GM19452 (cell line): ENCODE results near the gene DNAH3.
A peak's percentile ranks its signal among the peaks of the same experiment; 100 is the strongest.
"Not testable (repeated sequence)": the region's sequence is repeated elsewhere in the genome, so short reads cannot be mapped to it uniquely, and the experiment has no call there.

Experiments
- ATAC-seq: cut with Tn5 transposase; IDR thresholded peaks from one replicate; pipeline ENCODE4 v1.9.1; 2021; ENCODE audit not compliant: unreplicated experiment

The DNAH3 gene

DNA sequence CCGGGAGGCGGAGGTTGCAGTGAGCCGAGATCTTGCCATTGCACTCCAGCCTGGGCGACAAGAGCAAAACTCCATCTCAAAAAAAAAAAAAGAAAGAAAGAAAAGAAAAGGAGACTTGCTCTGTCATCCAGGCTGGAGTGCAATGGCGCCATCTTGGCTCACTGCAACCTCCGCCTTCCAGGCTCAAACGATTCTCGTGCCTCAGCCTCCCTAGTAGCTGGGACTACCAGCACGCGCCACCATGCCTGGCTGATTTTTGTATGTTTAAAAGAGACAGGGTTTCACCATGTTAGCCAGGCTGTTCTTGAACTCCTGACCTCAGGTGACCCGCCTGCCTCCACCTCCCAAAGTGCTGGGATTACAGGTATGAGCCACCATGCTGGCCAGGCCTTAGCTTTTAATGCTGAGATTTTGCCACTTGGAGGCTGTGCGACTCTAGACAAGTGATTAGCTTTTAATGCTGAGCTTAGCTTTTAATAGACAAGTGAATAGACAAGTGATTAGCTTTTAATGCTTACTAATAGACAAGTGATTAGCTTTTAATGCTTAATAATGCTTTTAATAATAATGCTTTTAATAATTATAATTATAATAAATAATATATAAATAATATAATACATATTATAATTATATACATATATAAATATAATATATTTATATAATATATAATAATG, 17.4 kb upstream of the DNAH3 start:
- ATAC-seq, result no peak

GRCh38 chr16:21167360-21167759, 16.7 kb upstream of the DNAH3 start:
- no peak for ATAC-seq

GRCh38 chr16:21166561-21166961, 15.9 kb upstream of the DNAH3 start:
- ATAC-seq, result no peak

DNA sequence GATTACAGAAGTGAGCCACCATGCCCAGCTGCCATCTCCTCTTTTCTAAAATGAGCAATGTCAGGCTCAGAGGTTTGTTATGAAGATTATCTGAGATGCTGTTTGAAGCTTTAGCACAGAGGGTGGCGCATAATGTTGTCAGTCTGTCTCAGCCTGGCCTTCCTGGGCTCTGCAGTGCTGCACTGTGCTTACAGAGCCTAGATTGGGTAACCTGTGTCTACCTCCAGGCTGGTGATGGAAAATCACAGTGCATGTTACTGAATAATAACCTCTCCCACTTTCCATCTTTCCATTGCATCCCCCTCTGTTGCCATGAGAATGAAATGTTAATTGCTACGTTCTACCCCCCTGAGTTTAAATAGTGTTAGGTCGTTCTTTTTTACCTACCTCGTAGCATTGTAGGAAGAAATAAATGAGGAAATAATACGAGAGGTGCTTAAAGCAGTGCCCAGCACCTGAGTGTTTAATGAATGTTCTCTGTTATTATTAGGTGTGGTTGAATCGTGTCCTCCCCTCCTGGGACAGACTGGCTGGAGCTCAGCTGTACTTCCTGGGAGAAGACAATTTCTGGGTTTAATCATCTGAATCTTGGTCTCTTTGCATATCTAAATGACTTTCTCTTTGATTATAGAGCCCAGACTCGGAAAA, 14.0 kb upstream of the DNAH3 start:
- no peak for ATAC-seq

DNA sequence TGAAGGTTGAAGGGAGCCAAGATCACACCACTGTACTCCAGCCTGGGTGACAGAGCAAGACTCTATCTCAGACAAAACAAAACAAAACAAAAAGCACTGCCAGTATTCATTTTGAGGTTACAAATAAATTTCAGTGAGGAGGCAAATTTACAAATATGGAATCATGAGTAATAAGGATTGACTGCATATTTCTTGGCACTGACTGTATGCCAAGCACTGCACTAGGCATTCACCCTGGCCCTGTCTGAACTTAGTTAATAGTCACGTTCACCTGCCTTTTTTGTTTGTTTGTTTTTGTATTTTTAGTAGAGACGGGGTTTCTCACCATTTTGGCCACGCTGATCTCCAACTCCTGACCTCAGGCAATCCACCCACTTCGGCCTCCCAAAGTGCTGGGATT, 12.9 kb upstream of the DNAH3 start:
- ATAC-seq, result no peak

GRCh38 chr16:21162661-21163151, 12.1 kb upstream of the DNAH3 start:
- ATAC-seq, result no peak

DNA sequence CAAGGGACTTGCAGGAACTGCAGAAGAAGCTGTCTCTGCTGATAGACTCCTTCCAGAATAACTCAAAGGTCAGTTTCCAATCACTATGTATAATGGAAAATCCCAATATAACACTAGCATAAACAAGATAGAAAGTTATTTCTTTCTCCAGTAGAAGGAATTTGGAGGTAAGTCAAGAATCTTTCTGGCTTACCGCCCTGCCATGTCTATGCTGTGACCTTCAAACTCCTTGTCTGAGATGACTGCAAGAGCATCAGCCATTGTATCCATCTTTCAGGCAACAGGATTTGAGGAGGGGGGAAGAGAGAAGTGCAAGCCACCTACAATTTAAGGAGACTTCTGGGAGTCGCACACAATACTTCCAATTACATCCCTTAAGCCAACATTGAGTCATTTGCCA, 10.6 kb upstream of the DNAH3 start:
- ATAC-seq, result no peak

GRCh38 chr16:21160276-21160675, 9.6 kb upstream of the DNAH3 start:
- no peak for ATAC-seq

- no peak for ATAC-seq
These were observed 8.8 kb upstream of the DNAH3 start for GRCh38 chr16:21159281-21159951.

- peak; percentile 83 for ATAC-seq
These were observed 7.8 kb upstream of the DNAH3 start, which contains the start of gene LDAF1 for GRCh38 chr16:21158208-21159110. Gene LDAF1 (plus strand): TSS chr16:21158674. CDS start chr16:21161183, 2,509 bp downstream.

DNA sequence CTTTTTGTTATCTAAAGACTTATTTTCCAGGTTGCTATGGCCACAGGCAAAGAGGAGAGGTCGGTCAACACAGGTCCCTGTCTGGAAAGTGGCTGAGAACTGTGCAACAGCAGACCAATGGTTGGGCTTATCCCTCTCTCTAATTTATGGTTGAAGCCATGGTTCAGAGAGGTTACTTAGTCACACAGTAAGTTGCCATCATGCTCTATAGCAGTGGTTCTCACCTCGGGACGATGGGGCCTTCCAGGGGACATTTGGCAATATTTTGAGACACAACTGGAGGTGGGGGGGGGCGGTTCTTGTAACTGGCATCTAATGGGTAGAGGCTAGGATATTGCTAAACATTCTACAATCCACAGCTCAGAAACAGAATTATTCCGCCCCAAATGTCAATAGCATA, 7.0 kb upstream of the DNAH3 start:
- ATAC-seq, result no peak

DNA sequence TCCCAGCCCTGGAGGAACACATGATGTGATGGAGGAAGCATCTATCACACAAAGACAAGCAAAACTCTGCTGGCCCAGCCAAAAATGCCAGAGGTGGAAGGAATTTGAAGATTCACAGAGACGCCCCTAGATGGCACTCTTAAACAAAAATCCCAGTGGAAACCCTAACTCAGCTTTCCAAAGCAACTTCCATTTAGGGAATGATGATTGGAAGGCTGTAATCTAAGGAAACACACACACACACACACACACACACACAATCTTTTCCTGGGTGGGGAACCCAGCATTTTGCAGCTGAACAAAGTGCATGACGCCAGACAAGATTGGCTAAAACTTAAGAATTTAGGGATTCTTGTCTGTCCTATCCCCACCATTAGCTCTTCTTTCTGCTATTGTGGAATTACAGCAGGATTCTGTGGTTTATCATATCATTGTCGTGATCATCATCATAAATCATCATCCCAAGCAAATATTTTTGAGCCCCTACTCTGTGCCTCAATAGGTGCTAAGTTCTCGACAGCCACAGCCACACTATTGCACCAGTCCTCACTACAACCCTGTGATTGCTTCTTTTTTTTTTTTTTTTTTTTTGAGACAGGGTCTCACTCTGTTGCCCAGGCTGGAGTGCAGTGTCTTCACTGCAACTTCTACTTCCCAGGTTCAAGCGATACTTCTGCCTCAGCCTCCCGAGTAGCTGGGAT, 6.3 kb upstream of the DNAH3 start:
- ATAC-seq, result no peak

GRCh38 chr16:21156011-21156410, 5.4 kb upstream of the DNAH3 start:
- not testable (repeated sequence) for ATAC-seq

DNA sequence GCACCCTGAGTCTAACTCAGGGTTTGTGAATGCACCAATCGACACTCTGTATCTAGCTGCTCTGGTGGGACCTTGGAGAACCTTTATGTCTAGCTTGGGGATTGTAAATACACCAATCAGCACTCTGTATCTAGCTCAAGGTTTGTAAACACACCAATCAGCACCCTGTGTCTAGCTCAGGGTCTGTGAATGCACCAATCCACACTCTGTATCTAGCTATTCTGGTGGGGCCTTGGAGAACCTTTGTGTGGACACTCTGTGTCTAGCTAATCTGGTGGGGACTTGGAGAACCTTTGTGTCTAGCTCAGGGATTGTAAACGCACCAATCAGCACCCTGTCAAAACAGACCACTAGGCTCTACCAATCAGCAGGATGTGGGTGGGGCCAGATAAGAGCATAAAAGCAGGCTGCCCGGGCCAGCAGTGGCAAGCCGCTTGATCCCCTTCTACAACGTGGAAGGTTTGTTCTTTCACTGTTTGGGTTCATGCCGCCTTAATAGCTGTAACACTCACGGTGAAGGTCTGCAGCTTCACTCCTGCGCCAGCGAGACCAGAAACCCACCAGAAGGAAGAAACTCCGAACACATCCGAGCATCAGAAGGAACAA, 2.6 kb upstream of the DNAH3 start:
- not testable (repeated sequence) for ATAC-seq

- ATAC-seq, result not testable (repeated sequence)
These were observed 1.7 kb upstream of the DNAH3 start for GRCh38 chr16:21152160-21153030.

DNA sequence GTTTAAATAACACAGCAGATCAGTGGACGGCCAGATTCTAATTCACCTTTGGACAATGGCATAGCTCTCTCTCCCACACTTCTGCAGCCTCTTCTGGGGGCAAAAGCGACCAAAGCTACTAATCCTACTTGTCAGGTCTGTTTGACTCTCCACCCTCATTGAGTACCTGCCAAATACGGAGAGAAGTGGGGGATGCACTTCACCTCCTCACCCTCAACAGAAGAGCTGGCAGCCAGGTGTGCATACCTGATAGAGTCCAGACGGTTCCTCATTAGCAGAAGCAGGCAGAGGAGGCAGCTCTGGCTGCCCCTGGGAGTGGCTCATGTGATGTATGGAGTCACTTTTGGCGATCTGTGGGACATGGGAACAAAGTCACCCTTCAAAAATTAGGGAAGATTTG, 4.9 kb downstream of the DNAH3 start:
- no peak for ATAC-seq

DNA sequence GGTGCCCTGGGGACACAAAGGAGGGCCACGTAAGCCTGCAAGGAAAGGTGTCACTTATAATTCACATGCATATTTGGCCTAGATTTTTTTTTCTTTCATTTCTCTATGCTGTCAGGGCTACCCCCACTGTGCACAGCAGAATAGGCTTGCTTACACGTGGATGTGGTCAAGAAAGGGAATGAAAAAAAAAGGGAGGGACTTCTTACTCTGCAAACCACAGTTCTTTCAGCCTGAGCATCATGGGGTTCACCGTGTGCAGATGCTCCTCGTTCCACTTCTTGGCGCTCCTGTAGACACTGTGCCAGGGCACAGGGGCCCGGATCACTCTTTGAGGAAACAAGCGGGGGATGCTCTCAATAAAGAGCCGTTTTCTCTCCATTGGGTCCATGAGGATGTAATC, 16.6 kb downstream of the DNAH3 start:
- no peak for ATAC-seq

- no peak for ATAC-seq
These were observed 19.8 kb downstream of the DNAH3 start for GRCh38 chr16:21130811-21131210.

DNA sequence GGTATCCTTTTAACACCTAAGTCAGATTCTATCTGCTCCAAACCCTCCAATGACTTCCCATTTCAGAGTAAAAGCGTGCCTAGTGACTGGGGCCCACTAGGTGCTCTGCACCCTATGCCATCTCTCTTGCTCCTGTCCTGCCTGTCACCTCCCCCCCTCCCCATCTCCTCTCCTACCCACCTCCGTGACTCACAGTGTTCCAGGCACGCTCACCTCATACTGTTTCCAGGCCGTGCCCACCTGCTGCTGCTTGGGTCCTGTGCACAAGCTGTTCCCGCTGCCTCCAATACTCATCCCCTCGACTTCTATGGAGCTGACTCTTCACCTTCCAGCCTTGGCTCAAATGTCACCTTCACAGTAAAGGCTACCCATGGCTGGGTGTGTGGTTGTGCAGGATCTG, 21.7 kb downstream of the DNAH3 start:
- ATAC-seq, result no peak
